Transverse colon (tissue), 4 donors: ENCODE results near the gene ZNF146.

ENCODE experiments used
- EP300 ChIP-seq: sonication (generic); formaldehyde crosslinking; IDR thresholded peaks from one replicate; pipeline ENCODE4 v1.6.1; 2017; ENCODE audit warnings: antibody characterized with exemption, low read depth
- POLR2A ChIP-seq: fragments of 450-650 bp; IDR thresholded peaks from one replicate; pipeline ENCODE4 v1.6.1; 2016; ENCODE audit warnings: antibody characterized with exemption, mild to moderate bottlenecking, moderate library complexity
- POLR2AphosphoS5 ChIP-seq, 3 donors: sonication (generic); formaldehyde crosslinking; IDR thresholded peaks; one replicate each; pipeline ENCODE4 v1.6.1; 2016; ENCODE audit warnings: antibody characterized with exemption in 3 of 3
- TF ChIP-seq, protein P1 (sequence below), 5 experiments: fragments of 200-600 bp in 3 of 5; fragments of 450-650 bp in 2 of 5; sonication (generic) in 3 of 5; IDR thresholded peaks; 1 replicate in 2 of 5; 2 replicates in 3 of 5; pipeline ENCODE4 v1.5.1; 2016 to 2017; ENCODE audit warnings: antibody characterized with exemption in 5 of 5, inconsistent platforms in 3 of 5, mild to moderate bottlenecking in 2 of 5, moderate library complexity in 1 of 5

DNA sequence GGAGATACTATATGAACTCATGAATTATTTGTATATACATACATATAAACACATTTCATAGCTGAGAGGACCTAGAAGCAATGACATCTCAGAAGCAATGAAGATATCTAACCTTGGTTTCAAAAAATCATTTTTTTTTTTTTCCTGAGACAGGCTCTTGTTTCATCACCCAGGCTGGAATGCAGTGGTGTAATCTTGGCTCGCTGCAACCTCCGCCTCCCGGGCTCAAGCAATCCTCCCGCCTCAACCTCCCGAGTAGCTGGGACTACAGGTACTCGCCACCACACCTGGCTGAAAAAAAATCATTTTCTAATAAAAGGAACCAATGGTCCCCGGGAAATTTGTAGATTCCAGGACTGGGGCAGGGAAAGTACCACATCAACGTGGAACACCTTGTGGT is 4.4 kb upstream of the ZNF146 start:
- TF ChIP-seq, protein P1, sequence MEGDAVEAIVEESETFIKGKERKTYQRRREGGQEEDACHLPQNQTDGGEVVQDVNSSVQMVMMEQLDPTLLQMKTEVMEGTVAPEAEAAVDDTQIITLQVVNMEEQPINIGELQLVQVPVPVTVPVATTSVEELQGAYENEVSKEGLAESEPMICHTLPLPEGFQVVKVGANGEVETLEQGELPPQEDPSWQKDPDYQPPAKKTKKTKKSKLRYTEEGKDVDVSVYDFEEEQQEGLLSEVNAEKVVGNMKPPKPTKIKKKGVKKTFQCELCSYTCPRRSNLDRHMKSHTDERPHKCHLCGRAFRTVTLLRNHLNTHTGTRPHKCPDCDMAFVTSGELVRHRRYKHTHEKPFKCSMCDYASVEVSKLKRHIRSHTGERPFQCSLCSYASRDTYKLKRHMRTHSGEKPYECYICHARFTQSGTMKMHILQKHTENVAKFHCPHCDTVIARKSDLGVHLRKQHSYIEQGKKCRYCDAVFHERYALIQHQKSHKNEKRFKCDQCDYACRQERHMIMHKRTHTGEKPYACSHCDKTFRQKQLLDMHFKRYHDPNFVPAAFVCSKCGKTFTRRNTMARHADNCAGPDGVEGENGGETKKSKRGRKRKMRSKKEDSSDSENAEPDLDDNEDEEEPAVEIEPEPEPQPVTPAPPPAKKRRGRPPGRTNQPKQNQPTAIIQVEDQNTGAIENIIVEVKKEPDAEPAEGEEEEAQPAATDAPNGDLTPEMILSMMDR (IDR thresholded peaks at IDR 0.05): no peak
- no peak for TF ChIP-seq POLR2A
- TF ChIP-seq EP300: no peak
- TF ChIP-seq POLR2AphosphoS5 (IDR thresholded peaks at IDR 0.05): no peak
